Right lobe of liver (tissue), 6 donors: ENCODE measurements around the gene TMEM42. TPM values are rescaled to one million over a fixed set of nuclear protein-coding genes. Genes with fewer than 3 reads are reported as not detected.
A peak's percentile ranks its signal among the peaks of the same experiment; 100 is the strongest.

ENCODE experiments used
- ATAC-seq, 4 donors: fragments of 200-7000 bp; cut with Tn5 transposase; one replicate each; pipeline ENCODE4 v1.9.1; 2020; ENCODE audit warnings: mild to moderate bottlenecking in 4 of 4, moderate library complexity in 4 of 4
- DNase-seq, 3 donors: peaks; one replicate each; pipeline ENCODE4 v3.0.0-alpha.2; 2020
- H3K27ac ChIP-seq, 3 donors: fragments of 200-600 bp; one replicate each; pipeline ENCODE4 v1.8.0; 2022
- H3K27me3 ChIP-seq, 2 donors: fragments of 200-600 bp; one replicate each; pipeline ENCODE4 v1.8.0; 2022
- H3K36me3 ChIP-seq, 4 donors: fragments of 200-600 bp; sonication (generic) in 1 of 4; one replicate each; pipeline versions ENCODE4 v1.5.1 to v1.8.0; 2017 to 2022; ENCODE audit warnings: control low read depth in 1 of 4
- H3K4me1 ChIP-seq, 4 donors: fragments of 200-600 bp; sonication (generic) in 1 of 4; one replicate each; pipeline versions ENCODE4 v1.5.1 to v1.8.0; 2017 to 2022; ENCODE audit warnings: control low read depth in 1 of 4
- H3K4me3 ChIP-seq, 3 donors: fragments of 200-600 bp; one replicate each; pipeline ENCODE4 v1.8.0; 2022
- H3K9me3 ChIP-seq, 4 donors: fragments of 200-600 bp; sonication (generic) in 1 of 4; one replicate each; pipeline versions ENCODE4 v1.5.1 to v1.8.0; 2017 to 2022; ENCODE audit warnings: control low read depth in 1 of 4
- POLR2A ChIP-seq: fragments of 450-650 bp; IDR thresholded peaks from one replicate; pipeline ENCODE4 v1.6.1; 2017; ENCODE audit warnings: antibody characterized with exemption, mild to moderate bottlenecking
- WGBS: methylation state at CpG from one replicate; pipeline ENCODE4 v1.1.6; 2018; ENCODE audit warnings: low coverage, low lambda C conversion rate; ENCODE audit not compliant: insufficient coverage; ENCODE audit errors: missing lambda C conversion rate; 5-methylcytosine and 5-hydroxymethylcytosine counted together
- intact Hi-C, 2 donors: fragments of 100-400 bp; cut with DNase I; formaldehyde crosslinking; loops; one replicate each; pipeline versions ENCODE4 v1.11.2 to v1.14.1; 2022
- total RNA-seq, 6 experiments: library from RNA; depleted of rRNA in 2 of 6; stranded (reverse); fragments of >200 nt in 2 of 6; fragmentation: NEBNext Ultra II Directional in 3 of 6; extraction: Animal tissue kit (Norgen Biotek cat#: 25700) in 3 of 6; gene quantifications; one replicate each; pipeline versions ENCODE4 v1.1.0 to v1.2.4, GENCODE V29; 2016 to 2023
- TF ChIP-seq, protein P1 (sequence below), 4 donors: fragments of 200-600 bp in 3 of 4; fragments of 450-650 bp in 1 of 4; IDR thresholded peaks; one replicate each; pipeline versions ENCODE4 v1.5.1 to v1.8.0; 2016 to 2022; ENCODE audit warnings: antibody characterized with exemption in 4 of 4, mild to moderate bottlenecking in 2 of 4
- donor health status: DM: no; HTN: yes; CAD: no.
- donor health status: DM: no; HTN: no; CAD: no.
- donor health status: DM: no; HTN: no; CAD: no.
- donor health status: DM: no; HTN: yes; CAD: no.
- donor health status: DM: no; HTN: yes; CAD: no.

Gene TMEM42
- total RNA-seq, 6 experiments from 2014 or later, result 4.9 to 10.9 (median 8.4) TPM

DNA sequence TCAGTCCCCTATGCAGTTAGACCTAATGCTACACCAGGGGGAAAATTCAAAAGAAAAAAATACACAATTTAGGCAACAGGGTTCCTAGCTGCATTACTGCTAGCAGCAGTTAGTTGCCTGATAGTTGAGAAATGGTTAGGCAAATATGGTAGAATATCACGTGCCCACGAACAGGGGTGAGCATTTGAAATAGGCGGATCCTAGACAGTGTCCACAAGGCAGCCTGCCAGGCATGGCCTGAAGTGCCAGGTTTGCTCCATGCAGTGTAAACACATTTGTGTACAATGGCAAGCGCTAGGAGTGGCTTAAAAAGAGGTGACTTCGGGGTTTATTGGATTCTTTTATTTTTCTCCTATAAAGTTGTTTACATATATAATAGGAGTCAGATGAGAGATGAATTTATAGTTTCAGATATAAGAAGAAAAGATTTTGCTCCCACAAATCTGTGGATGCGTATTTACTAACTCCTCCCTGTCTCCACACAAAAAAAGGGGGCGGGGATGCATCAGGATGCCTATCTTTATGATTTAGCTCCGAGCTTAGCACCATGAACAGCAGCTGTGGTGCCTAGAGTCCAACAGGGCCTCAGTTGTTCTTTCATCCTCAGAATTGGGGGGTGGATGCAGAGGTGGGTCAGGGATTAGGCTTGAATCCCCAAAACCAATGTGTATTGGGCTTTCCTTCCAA, 8.8 kb downstream of the TMEM42 start:
- Histone ChIP-seq H3K27ac (peak overlapping the region in 2 of 3 donors; percentile 68 to 72), H3K4me3 (no peak overlapping the region), H3K9me3 (no peaks in the 10 kb centered on the region), H3K4me1 (peaks cover 0 to 34% (median 9%) of the 10 kb centered on the region in 4 donors), H3K36me3 (no peaks in the 10 kb centered on the region), H3K27me3 (no peaks in the 10 kb centered on the region)
- intact Hi-C loops, result no loop called here
- DNase-seq (peak; percentile 91 to 98 (median 96)), ATAC-seq (peak; percentile 97 to 99 (median 98))
- TF ChIP-seq POLR2A, result no peak
- TF ChIP-seq, protein P1, sequence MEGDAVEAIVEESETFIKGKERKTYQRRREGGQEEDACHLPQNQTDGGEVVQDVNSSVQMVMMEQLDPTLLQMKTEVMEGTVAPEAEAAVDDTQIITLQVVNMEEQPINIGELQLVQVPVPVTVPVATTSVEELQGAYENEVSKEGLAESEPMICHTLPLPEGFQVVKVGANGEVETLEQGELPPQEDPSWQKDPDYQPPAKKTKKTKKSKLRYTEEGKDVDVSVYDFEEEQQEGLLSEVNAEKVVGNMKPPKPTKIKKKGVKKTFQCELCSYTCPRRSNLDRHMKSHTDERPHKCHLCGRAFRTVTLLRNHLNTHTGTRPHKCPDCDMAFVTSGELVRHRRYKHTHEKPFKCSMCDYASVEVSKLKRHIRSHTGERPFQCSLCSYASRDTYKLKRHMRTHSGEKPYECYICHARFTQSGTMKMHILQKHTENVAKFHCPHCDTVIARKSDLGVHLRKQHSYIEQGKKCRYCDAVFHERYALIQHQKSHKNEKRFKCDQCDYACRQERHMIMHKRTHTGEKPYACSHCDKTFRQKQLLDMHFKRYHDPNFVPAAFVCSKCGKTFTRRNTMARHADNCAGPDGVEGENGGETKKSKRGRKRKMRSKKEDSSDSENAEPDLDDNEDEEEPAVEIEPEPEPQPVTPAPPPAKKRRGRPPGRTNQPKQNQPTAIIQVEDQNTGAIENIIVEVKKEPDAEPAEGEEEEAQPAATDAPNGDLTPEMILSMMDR (IDR thresholded peaks at IDR 0.05), result peak in 1 of 4 donors; percentile 7
- WGBS, result 42% methylated on average over 8 of the region's 8 CpGs

DNA sequence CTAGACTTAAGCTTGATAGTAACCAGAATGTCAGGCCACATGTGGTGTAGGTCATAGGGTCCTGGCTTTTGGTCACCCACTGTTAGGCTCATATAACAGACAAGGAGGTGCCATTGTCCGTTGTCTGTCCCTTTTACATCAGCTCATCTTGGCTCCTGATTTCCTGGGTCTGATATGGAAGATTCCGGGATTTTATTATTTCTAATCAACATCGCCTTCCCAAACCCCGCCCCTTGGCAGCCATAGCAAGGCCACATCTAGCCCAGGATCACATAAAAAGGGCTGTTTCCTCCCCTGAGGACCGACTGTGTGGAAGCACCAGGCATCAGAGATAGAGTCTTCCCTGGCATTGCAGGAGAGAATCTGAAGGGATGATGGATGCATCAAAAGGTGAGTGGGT, 12.6 kb downstream of the TMEM42 start, which contains the start of gene TGM4:
Gene TGM4, plus strand, starts transcription at position 301 of the 400 bp plus-strand sequence. Its CDS starts 71 bp downstream, at position 372.
- Histone ChIP-seq H3K9me3 (no peaks in the 10 kb centered on the region), H3K36me3 (no peaks in the 10 kb centered on the region), H3K4me1 (peaks cover 0 to 18% (median 7%) of the 10 kb centered on the region in 4 donors), H3K27ac (no peak within 1 kb of the TSS), H3K4me3 (no peak within 1 kb of the TSS), H3K27me3 (no peaks in the 10 kb centered on the region)
- intact Hi-C loops, result no loop called here
- WGBS, result 76% methylated on average over 4 of the region's 5 CpGs
- no peak for TF ChIP-seq POLR2A
- TF ChIP-seq, protein P1 (IDR thresholded peaks at IDR 0.05), result no peak
- ATAC-seq (no peak), DNase-seq (no peak)

DNA sequence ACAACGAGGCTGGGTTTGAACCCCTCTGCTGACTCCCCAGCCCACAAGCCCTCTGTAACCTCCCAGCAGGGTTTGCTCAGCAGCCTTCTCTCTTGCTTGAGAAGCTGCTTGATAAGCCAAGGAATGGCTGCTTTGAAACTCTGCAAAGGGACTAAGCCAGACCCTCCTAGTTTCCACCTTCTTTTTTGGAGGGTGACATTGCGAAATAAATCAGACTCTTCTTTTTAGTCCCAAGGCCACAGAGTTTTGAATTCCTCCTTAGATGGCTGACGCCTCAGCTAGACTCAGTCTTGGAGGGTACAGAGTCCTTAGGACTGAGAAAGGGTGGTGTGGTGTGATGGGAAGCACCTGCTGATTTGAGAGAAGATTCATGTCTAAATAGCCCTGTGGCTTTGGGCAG, 13.9 kb downstream of the TMEM42 start:
- TF ChIP-seq POLR2A, result no peak
- TF ChIP-seq, protein P1 (IDR thresholded peaks at IDR 0.05), result no peak
- ATAC-seq, result no peak

DNA sequence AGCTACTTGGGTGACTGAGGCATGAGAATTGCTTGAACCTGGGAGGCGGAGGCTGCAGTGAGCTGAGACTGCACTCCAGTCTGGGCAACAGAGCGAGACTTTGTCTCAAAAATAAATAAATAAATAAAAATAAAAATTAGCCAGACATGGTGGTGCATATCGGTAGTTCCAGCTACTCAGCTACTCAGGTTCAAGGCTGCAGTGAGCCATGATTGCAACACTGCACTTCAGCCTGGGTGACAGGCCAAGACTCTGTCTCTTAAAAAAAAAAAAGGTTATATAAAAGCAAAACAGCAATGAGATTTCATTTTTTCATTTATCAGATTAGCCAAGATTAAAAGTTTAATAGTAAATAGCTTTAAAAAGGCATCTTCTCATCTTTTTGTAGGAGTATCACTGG, 15.6 kb downstream of the TMEM42 start:
- DNase-seq, result no peak

More for the DNA sequence above, 13.9 kb downstream of the TMEM42 start:
- no peak for DNase-seq
- Histone ChIP-seq H3K4me3 (no peak overlapping the region), H3K27me3 (no peaks in the 10 kb centered on the region), H3K27ac (no peak overlapping the region), H3K9me3 (no peaks in the 10 kb centered on the region), H3K4me1 (peaks cover 0 to 6% (median 3%) of the 10 kb centered on the region in 4 donors), H3K36me3 (no peaks in the 10 kb centered on the region)
- WGBS, result 87% methylated on average over 2 of the region's 3 CpGs
- intact Hi-C loops, result no loop called here

More for the DNA sequence above, 15.6 kb downstream of the TMEM42 start:
- TF ChIP-seq POLR2A, result no peak
- TF ChIP-seq, protein P1 (IDR thresholded peaks at IDR 0.05), result no peak
- Histone ChIP-seq H3K4me3 (no peak overlapping the region), H3K27ac (no peak overlapping the region), H3K9me3 (no peaks in the 10 kb centered on the region), H3K36me3 (no peaks in the 10 kb centered on the region), H3K27me3 (no peaks in the 10 kb centered on the region), H3K4me1 (no peaks in the 10 kb centered on the region)
- intact Hi-C loops, result no loop called here
- 31% methylated on average over 1 of the region's 3 CpGs for WGBS
- peak in 1 of 4 donors; percentile 67 for ATAC-seq
